MM.1S (cell line): ENCODE results near the gene TANGO2.

Experiments used
- DNase-seq: peaks from one replicate; pipeline ENCODE4 v3.0.0-alpha.2; 2015
- H2AFZ ChIP-seq: fragments of 300-600 bp; sonication (generic); 2 replicates; pipeline ENCODE4 v1.6.0; 2016; ENCODE audit warnings: antibody characterized with exemption, low read length
- H3F3A ChIP-seq: fragments of 300-600 bp; sonication (generic); 2 replicates; pipeline ENCODE4 v1.6.1; 2016; ENCODE audit warnings: mild to moderate bottlenecking, antibody characterized with exemption, low read length, moderate library complexity, mixed read lengths; ENCODE audit not compliant: insufficient read depth
- H3K27ac ChIP-seq: fragments of 300-600 bp; sonication (generic); 2 replicates; pipeline ENCODE4 v1.5.1; 2016; ENCODE audit warnings: mild to moderate bottlenecking, low read length
- H3K27me3 ChIP-seq: fragments of 300-600 bp; sonication (generic); replicated peaks from 2 replicates; pipeline ENCODE4 v1.6.0; 2016; ENCODE audit warnings: low read length; ENCODE audit not compliant: insufficient read depth
- H3K36me3 ChIP-seq: fragments of 300-600 bp; sonication (generic); replicated peaks from 2 replicates; pipeline ENCODE4 v1.6.1; 2016; ENCODE audit warnings: mild to moderate bottlenecking, low read length, mixed read lengths; ENCODE audit not compliant: insufficient read depth
- H3K4me1 ChIP-seq: fragments of 300-600 bp; sonication (generic); 2 replicates; pipeline ENCODE4 v1.6.1; 2016; ENCODE audit warnings: low read length, mixed read lengths
- H3K4me2 ChIP-seq: fragments of 300-600 bp; sonication (generic); 2 replicates; pipeline ENCODE4 v1.6.0; 2016; ENCODE audit warnings: low read depth, low read length
- H3K4me3 ChIP-seq: fragments of 300-600 bp; sonication (generic); 2 replicates; pipeline ENCODE4 v1.5.1; 2016; ENCODE audit warnings: low read length, mixed read lengths
- H3K79me2 ChIP-seq: fragments of 300-600 bp; sonication (generic); 2 replicates; pipeline ENCODE4 v1.6.1; 2016; ENCODE audit warnings: mixed run types, low read length, mixed read lengths
- H3K9ac ChIP-seq: fragments of 300-600 bp; sonication (generic); 2 replicates; pipeline ENCODE4 v1.6.1; 2016; ENCODE audit warnings: low read length, mixed read lengths
- H3K9me2 ChIP-seq: fragments of 300-600 bp; sonication (generic); replicated peaks from 2 replicates; pipeline ENCODE4 v1.6.1; 2016; ENCODE audit warnings: mild to moderate bottlenecking, low read length, mixed read lengths; ENCODE audit not compliant: insufficient read depth
- H3K9me3 ChIP-seq: fragments of 300-600 bp; sonication (generic); replicated peaks from 2 replicates; pipeline ENCODE4 v1.6.1; 2016; ENCODE audit warnings: mild to moderate bottlenecking, low read length, mixed read lengths; ENCODE audit not compliant: insufficient read depth
- H4K20me1 ChIP-seq: fragments of 300-600 bp; sonication (generic); 2 replicates; pipeline ENCODE4 v1.6.1; 2016; ENCODE audit warnings: mild to moderate bottlenecking, low read length, moderate library complexity, mixed read lengths; ENCODE audit not compliant: insufficient read depth
- EZH2 ChIP-seq: fragments of 300-600 bp; sonication (generic); optimal IDR thresholded peaks from 2 replicates; pipeline ENCODE3; 2017; ENCODE audit warnings: low read depth, mild to moderate bottlenecking, antibody characterized with exemption, low read length, mixed read lengths
- EZH2phosphoT487 ChIP-seq: fragments of 300-600 bp; sonication (generic); IDR thresholded peaks from 2 replicates; pipeline ENCODE4 v1.6.1; 2018; ENCODE audit warnings: antibody characterized with exemption, low read length
- TF ChIP-seq, protein P1 (sequence below): fragments of 300-600 bp; sonication (generic); IDR thresholded peaks from 2 replicates; pipeline ENCODE4 v1.5.1; 2016; ENCODE audit warnings: antibody characterized with exemption, low read length, mixed read lengths

Gene TANGO2

DNA sequence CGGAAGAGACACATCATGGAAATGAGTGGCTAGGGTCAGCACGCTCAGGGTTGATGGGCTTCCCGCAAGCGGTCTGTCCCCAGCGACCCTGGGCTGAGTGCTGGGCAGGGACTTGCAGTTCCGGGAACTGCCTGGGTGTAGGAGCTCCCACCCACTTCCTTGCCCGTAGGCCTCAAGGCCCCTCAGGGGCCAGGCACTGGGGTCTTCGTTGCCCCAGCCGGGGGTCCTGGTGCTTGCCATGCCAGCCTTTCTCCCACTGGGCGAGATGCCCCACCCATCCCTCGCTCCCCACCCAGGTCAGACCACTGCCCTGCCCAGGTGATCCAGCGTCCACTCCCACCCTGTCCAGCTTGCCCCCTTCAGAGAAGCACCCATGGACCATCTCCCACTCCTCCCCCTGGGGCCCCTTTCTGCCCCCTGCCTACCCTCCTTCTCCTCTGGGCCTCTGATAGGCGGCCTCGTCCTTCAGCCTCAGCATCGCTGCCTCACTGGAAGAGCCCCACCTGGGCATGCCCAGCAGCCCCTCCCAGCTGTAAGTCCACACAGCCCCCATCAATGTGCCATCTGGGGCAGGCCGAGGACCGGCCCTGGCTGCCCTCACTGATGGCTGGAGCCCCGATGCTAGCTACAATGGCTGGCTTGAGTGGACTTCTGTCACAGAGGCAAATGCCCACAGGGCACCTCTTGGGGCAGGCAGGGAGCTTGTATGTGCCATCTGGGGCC lies 41.3 kb downstream of the TANGO2 start:
- H2AFZ ChIP-seq: no peak overlapping the region
- no peak for DNase-seq
- no peak overlapping the region for H3K4me3 ChIP-seq
- no peaks in the 10 kb centered on the region for H3K27me3 ChIP-seq
- H3K9me3 ChIP-seq: no peaks in the 10 kb centered on the region
- no peaks in the 10 kb centered on the region for H3K36me3 ChIP-seq
- no peak overlapping the region for H3K9ac ChIP-seq
- H3K79me2 ChIP-seq: no peaks in the 10 kb centered on the region
- H3K4me2 ChIP-seq: no peak overlapping the region
- H3K27ac ChIP-seq: no peak overlapping the region
- no peaks in the 10 kb centered on the region for H4K20me1 ChIP-seq
- no peaks in the 10 kb centered on the region for H3K9me2 ChIP-seq
- H3K4me1 ChIP-seq: no peaks in the 10 kb centered on the region
- TF ChIP-seq EZH2 (no peak), EZH2phosphoT487 (no peak)
- TF ChIP-seq, protein P1, sequence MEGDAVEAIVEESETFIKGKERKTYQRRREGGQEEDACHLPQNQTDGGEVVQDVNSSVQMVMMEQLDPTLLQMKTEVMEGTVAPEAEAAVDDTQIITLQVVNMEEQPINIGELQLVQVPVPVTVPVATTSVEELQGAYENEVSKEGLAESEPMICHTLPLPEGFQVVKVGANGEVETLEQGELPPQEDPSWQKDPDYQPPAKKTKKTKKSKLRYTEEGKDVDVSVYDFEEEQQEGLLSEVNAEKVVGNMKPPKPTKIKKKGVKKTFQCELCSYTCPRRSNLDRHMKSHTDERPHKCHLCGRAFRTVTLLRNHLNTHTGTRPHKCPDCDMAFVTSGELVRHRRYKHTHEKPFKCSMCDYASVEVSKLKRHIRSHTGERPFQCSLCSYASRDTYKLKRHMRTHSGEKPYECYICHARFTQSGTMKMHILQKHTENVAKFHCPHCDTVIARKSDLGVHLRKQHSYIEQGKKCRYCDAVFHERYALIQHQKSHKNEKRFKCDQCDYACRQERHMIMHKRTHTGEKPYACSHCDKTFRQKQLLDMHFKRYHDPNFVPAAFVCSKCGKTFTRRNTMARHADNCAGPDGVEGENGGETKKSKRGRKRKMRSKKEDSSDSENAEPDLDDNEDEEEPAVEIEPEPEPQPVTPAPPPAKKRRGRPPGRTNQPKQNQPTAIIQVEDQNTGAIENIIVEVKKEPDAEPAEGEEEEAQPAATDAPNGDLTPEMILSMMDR: no peak
- H3F3A ChIP-seq: no peaks in the 10 kb centered on the region

DNA sequence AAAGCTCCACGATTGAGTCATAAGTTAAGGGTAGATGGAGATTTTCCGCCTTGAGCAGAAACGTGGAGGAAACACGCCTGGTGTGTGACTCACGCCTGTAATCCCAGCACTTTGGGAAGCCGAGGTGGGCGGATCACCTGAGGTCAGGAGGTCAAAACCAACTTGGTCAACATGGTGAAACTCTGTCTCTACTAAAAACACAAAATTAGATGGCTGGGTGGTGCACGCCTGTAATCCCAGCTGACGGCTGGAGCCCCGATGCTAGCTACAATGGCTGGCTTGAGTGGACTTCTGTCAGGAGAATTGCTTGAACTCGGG lies 41.8 kb downstream of the TANGO2 start:
- Histone ChIP-seq H3K36me3 (no peaks in the 10 kb centered on the region), H3K79me2 (no peaks in the 10 kb centered on the region), H4K20me1 (no peaks in the 10 kb centered on the region), H3K27me3 (no peaks in the 10 kb centered on the region), H3K4me1 (no peaks in the 10 kb centered on the region), H3K4me3 (no peak overlapping the region), H3K9ac (no peak overlapping the region), H3K9me2 (no peaks in the 10 kb centered on the region), H2AFZ (no peak overlapping the region), H3K9me3 (no peaks in the 10 kb centered on the region), H3K27ac (no peak overlapping the region), H3F3A (no peaks in the 10 kb centered on the region), H3K4me2 (no peak overlapping the region)
- TF ChIP-seq EZH2phosphoT487 (no peak), EZH2 (no peak)
- TF ChIP-seq, protein P1: no peak
- no peak for DNase-seq

DNA sequence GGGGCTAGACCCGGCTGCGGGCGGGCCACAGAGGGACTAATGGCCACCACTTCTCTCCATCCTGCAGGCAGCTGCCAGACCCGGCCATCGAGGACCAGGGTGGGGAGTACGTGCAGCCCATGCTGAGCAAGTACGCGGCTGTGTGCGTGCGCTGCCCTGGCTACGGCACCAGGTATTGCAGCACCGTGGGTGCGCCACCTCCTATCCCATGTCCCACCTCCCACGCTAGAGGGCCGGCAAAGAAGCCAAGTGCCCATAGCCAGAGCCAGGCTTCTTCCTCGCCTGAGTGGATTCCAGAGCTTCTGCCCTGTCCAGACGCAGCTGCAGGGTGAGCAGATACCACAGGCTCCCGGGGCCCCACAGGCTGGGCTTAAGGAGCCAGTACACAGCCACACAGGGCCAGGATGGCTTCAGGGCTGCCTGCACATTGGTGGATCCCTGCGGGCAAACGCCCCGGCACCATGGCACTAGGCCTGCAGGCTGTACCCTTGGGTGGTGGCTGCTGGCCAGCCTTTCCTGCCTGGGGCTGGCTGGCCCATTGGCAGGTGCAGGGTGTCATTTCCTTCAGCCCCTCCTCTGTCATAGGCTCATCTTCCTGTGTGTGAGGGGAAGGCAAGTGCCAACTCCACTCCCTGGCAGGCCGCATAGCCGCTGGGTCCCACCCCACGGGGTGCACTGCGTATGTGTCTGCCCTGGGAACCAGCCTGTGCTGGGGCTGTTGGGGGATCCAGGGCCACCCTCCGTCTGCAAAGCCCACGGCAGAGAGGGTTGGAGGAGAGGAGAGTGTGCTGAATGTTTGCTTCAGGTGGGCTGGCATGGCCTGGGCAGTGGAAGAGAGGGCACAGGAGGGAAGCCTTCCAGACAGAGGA lies 42.6 kb downstream of the TANGO2 start:
- Histone ChIP-seq H3K9me2 (no peaks in the 10 kb centered on the region), H3K4me1 (no peaks in the 10 kb centered on the region), H3K9me3 (no peaks in the 10 kb centered on the region), H2AFZ (no peak overlapping the region), H3K79me2 (no peaks in the 10 kb centered on the region), H3K4me3 (no peak overlapping the region), H3K36me3 (no peaks in the 10 kb centered on the region), H3K27ac (no peak overlapping the region), H3K9ac (no peak overlapping the region), H3F3A (no peaks in the 10 kb centered on the region), H3K4me2 (no peak overlapping the region), H4K20me1 (no peaks in the 10 kb centered on the region), H3K27me3 (no peaks in the 10 kb centered on the region)
- no peak for TF ChIP-seq EZH2
- TF ChIP-seq, protein P1: no peak
- no peak for TF ChIP-seq EZH2phosphoT487
- DNase-seq: no peak
